Measurements from ENCODE around the gene CCDC88C.
A peak's percentile ranks its signal among the peaks of the same experiment; 100 is the strongest.
"Not testable (repeated sequence)": the region's sequence is repeated elsewhere in the genome, so short reads cannot be mapped to it uniquely, and the experiment has no call there.

Gene CCDC88C, protein sequence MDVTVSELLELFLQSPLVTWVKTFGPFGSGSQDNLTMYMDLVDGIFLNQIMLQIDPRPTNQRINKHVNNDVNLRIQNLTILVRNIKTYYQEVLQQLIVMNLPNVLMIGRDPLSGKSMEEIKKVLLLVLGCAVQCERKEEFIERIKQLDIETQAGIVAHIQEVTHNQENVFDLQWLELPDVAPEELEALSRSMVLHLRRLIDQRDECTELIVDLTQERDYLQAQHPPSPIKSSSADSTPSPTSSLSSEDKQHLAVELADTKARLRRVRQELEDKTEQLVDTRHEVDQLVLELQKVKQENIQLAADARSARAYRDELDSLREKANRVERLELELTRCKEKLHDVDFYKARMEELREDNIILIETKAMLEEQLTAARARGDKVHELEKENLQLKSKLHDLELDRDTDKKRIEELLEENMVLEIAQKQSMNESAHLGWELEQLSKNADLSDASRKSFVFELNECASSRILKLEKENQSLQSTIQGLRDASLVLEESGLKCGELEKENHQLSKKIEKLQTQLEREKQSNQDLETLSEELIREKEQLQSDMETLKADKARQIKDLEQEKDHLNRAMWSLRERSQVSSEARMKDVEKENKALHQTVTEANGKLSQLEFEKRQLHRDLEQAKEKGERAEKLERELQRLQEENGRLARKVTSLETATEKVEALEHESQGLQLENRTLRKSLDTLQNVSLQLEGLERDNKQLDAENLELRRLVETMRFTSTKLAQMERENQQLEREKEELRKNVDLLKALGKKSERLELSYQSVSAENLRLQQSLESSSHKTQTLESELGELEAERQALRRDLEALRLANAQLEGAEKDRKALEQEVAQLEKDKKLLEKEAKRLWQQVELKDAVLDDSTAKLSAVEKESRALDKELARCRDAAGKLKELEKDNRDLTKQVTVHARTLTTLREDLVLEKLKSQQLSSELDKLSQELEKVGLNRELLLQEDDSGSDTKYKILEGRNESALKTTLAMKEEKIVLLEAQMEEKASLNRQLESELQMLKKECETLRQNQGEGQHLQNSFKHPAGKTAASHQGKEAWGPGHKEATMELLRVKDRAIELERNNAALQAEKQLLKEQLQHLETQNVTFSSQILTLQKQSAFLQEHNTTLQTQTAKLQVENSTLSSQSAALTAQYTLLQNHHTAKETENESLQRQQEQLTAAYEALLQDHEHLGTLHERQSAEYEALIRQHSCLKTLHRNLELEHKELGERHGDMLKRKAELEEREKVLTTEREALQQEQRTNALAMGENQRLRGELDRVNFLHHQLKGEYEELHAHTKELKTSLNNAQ (N-terminal part only)

DNA sequence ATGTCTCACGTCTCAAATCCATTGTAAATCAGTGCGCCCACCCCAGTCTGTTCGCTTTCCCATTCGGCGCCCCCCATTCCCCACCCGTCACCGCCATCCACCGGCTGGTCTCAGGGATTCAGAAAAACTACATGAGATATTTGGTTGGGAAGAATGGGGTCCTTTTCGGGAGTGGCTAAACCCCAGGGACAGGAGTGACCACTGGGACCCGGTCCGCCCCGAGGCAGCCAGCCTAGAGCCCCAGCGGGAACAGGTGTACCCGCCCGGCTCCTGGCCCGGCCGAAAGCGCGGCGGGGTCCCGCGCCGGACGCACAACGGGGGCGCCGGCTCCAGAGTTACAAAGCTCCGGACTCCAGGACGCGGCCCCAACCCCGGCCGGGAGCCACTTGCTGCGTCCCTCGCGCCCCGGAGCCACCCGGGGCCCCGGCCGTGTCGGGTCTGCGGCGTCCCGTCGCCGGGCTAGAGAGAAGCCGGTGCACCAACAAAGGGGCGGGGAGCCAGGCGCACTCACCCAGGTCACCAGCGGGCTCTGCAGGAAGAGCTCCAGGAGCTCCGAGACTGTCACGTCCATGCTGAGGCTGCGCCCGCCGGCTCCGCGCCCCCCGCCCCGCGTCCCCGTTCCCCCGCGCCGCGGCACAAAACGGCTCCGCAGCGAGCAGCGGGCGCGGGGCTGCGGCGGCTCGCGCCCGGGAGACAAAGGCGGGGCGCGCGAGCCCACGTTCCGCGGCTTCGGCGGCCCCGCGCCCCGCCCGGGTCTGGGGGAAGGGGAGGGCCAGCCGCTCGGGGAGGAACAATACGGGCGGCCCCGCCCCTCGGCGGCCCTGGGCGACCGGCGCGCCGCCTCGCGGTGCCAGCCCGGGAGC lies at the start of gene CCDC88C:
Gene CCDC88C (minus strand): TSS at position 701 of the 863 bp plus-strand sequence. CDS start 130 bp downstream, at position 571.
- peak; percentile 78 to 85 for DNase-seq

DNA sequence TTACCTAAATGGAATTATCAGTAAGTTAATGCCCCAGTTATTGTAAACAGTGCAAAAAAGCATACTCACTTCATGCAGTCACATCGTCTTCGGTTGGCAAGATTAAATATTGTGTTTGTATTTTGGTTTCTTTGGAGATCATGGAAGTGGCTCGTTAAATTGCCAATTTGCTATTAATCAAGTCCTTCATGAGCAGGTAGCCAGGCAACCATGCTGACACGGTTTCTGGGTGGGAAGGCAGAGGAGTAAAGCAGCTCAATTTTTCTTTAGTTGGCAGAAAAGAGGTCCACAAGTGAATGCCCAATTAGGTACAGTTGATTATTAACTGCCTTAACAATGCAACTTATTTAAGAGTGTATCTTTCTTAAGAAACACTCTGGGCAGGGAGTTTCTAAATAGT lies 48.6 kb upstream of the CCDC88C start:
- DNase-seq, result peak; percentile 32 to 54

DNA sequence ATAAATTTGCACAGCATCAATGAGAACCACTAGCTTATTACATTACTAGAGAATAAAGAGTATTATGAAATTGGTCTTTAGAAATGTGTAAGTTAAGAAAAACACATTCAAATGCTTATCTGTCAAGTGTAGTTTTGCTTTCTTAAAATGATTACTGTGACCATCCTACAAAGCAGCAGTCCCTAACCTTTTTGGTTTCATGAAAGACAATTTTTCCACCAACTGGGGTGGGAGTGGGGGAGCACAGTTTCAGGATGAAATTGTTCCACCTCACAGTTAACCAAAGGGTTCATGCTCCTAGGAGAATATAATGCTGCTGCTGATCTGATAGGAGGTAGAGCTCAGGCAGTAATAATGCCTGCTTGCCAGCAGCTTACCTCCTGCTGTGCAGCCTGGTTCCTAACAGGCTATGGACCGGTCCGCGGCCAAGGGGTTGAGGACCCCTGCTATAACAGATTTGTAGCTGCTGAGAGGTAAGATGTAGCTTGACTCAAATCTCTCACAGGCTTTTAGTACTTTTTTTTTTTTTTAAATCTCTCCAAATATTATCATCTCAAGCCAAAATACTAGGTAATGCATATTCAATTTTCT lies 47.1 kb upstream of the CCDC88C start:
- DNase-seq, result peak in 1 of 2 experiments; percentile 8

DNA sequence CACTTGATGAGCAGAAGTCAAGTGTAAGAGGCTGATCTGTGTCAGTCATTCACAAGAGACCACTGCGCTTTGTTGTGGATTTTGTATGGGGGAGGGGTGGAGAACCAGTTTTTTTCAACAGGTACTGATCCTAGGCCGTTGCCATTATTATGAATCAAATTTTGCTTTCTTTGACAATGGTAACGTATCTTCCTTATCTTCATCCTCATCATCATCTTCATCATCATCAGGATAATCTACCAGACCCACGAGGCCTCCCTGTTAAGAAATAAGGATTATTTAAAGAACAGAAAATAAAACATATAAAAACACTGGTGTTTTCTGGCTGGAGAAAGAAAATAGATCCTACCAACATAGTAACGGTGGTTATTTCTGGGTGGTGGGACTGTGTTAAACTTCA lies 41.0 kb upstream of the CCDC88C start:
- no peak for DNase-seq

DNA sequence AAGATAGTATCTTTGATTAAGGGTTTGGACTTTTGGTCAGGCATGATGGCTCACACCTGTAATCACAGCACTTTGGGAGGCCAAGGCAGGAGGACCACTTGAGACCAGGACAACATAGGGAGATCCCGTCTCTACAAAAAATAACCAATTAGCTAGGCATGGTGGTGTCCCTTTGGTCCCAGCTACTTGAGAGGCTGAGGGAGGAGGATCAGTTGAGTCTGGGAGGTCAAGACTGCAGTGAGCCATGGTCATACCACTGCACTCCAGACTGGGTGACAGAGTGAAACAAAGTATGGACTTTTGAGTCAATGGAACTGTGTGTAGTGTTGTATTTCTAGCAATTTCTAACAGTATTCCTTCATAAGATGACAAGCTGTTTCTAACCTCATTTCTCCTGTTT lies 38.7 kb upstream of the CCDC88C start:
- DNase-seq, result no peak

DNA sequence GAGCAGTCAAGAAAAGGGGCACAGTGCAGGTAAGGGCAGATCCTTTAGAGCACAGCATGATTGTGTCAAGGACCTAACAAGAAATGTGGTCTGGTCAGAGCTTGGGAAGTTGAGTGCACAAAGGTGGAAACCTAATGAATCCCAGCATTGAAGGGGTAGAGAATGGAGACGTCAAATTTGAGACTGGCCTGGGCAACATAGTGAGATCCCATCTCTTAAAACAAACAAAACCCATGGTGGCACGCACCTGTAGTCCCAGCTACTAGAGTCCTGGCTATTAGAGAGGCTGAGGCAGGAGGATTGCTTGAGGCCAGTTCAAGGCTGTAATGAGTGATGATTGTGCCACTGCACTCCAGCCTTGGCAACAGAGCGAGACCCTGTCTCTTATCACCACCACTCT lies 37.0 kb upstream of the CCDC88C start:
- DNase-seq, result no peak

DNA sequence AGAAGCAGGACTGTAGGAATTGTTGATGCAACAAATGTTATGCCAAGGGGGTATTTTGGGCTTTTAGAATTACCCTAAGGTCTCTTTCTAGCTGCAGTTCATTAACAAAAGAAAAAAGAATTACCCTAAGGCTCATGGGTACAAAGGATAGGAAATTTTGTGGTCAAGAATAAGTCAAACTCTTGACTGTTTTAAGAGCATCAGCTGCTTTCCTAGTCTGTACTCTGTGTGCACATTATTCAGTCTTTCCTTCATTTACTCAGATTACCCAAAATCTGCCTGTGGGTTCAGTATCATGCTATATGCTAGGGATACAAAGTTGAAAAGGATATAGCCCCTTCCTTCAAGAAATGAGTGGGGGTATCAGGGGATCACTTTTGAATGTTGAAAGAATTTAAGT lies 36.5 kb upstream of the CCDC88C start:
- no peak for DNase-seq

DNA sequence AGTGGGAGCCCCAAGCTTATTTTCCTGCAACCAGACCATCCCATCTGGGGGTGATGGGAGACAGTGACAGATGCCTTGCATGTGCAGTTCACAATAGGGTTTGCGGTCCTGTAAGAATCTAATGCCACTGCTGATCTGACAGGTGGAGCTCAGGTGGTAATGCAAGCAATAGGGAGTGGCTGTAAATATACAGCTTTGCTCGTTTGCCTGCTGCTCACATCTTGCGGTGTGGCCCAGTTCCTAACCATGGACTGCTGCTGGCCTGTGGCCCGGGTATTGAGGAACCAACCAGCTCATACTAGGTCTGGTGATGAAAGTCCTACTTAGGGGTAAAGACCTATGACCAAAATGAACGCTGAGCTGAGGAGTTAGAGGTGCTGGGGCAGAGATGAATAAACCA lies 36.1 kb upstream of the CCDC88C start:
- peak in 1 of 2 experiments; percentile 17 for DNase-seq

DNA sequence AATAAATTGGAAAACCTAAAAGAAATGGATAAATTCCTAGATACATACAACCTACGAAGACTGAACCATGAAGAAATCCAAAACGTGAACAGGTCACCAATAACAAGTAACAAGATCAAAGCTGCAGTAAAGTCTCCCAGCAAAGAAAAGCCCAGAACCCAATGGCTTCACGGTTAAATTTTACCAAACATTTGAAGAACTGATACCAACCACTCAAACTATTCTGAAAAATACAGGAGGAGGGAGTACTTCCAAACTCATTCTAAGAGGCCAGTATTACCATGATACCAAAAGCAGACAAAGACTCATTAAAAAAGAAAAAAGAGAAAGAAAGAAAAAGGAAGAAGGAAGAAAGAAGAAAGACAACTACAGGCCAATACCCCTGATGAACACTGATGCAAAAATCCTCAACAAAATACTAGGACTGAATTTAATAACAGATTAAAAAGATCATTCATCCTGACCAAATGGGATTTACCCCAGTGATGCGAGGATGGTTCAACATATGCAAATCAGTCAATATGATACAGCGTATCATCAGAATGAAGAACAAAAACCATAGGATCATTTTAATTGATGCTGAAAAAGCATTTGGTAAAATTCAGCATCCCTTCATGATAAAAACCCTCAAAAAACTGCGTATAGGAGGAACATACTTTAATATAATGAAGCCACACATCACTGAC lies 26.9 kb upstream of the CCDC88C start:
- no peak for DNase-seq

DNA sequence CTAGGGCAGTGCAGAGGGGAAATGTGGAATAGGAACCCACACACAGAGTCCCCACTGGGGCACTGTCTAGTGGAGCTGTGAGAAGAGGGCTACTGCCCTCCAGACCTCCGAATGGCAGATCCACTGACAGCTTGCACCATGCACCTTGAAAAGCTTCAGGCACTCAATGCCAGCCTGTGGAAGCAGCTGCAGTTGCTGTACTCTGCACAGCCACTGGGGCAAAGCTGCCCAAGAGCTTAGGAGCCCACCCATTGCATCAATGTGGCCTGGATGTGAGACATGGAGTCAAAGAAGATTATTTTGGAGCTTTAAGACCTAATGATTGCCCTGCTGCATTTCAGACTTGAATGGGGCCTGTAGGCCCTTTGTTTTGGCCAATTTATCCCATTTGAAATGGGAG lies 21.7 kb upstream of the CCDC88C start:
- no peak for DNase-seq

DNA sequence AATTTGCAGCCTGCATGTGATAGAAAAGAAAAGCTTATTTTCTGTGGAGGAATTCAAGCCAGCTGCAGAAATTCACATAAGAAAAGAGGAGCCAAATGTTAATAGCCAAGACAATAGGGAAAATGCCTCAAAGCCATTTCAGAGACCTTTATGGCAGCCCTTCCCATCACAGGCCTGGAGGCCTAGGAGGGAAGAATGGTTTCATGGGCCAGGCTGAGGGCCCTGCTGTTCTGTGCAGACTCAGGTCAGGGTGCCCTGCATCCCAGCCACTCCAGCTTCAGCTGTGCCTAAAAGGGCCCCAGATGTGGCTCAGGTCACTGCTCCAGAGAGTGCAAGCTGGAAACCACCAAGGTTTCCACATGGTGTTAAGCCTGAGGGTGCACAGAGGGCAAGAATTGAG lies 21.2 kb upstream of the CCDC88C start:
- no peak for DNase-seq

DNA sequence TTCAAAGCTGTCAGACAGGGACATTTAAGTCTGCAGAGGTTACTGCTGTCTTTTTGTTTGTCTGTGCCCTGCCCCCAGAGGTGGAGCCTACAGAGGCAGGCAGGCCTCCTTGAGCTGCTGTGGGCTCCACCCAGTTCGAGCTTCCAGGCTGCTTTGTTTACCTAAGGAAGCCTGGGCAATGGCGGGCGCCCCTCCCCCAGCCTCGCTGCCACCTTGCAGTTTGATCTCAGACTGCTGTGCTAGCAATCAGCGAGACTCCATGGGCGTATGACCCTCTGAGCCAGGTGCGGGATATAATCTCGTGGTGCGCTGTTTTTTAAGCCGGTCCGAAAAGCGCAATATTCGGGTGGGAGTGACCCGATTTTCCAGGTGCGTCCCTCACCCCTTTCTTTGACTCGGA lies 18.6 kb upstream of the CCDC88C start:
- not testable (repeated sequence) for DNase-seq

DNA sequence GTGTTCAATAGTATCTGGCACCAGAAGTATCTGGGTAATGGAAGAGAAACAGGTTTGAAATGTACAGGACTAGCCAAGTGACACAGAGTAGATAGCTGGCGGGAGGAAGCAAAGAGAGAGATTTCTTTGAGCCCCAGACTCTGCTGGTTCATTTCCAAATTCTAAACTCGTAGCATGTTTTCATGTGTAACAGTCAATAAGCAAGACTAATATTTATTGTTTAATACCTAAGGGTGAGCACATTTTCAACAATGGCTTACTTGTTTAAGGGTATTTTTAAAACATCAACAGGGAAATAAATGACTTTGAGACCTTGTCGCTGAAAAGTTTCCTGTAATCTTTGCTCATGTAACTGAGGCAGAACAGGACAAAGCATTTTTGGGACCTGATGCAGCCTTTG lies 11.8 kb upstream of the CCDC88C start:
- no peak for DNase-seq

DNA sequence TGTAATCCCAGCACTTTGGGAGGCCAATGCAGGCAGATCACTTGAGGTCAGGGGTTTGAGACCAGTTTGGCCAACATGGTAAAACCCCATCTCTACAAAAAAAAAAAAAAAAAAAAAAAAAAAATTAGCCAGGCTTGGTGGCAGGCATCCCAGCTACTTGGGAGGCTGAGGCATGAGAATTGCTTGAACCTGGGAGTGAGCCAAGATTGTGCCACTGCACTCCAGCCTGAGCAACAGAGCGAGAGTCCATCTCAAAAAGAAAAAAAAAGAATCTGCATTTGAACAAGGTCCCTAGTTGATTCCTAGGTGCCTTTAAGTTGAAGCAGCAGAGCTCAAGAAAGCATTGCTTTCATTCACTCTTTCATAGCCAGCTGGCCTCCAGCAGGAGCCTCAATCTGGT lies 11.3 kb upstream of the CCDC88C start:
- not testable (repeated sequence) for DNase-seq

DNA sequence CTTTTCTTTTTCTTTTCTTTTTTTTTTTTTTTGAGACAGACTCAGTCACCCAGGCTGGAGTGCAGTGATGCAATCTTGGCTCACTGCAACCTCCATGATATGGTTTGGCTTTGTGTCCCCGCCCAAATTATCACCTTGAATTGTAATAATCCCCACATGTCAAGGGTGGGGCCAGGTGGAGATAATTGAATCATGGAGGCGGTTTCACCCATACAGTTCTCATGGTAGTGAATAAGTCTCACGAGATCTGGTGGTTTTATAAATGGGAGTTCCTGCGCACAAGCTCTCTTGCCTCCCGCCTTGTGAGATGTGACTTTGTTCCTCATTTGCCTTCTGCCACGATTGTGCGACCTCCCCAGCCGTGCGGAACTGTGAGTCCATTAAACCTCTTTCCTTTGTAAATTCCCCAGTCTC lies 7.9 kb upstream of the CCDC88C start:
- not testable (repeated sequence) for DNase-seq

DNA sequence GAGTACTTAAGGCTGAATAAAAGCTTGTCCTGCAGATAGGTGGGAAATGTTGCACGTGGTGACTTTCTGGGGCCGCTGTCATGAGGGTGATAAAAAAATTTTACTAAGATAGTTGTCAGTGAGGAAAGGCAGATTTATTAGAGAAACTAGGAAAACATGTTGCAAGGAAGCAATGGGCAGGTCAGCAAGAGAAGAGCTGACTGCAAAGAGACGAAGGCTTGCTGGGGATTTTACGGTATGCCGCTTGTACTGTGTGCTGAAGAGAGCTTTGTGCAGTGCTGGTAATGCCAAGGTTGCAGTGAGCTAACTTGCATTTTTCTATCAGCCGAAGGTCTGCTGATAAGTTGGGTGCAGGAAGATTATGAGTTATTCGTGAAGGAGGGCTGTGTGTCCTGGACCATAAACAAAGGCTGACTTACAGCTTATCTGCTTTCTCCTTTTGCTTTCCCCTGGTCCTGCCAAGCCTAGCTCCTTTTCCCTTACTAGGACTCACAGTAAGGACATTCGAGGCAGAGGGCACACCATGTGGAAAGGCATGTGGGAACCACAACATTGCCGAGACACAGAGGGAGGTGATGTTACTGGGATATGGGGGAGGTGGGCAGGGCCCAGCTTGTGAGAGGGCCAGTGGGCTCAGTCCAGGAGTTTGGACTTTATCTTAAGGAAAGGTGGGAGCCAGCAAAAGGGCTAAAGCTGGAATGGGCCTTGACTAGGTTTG lies 7.4 kb upstream of the CCDC88C start:
- no peak for DNase-seq

DNA sequence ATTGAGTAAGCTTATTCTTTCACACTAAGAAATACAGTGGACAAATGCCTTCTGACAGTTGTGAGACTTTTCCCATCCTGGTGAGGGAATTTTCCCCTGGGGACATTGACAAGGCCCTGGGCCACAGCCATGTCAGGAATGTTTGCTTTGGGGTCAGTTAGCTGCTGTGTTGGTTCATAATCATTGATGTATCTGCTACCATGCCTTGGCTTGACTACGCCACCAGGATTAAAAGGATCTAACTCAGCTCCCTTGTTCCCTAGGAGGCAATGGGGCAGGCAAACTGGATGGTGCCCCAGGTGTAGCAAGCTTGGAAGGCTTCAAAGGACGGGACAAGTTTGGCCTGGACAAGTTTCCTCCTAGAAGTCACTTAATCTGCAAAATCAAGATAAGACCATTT lies 3.1 kb upstream of the CCDC88C start:
- no peak for DNase-seq

DNA sequence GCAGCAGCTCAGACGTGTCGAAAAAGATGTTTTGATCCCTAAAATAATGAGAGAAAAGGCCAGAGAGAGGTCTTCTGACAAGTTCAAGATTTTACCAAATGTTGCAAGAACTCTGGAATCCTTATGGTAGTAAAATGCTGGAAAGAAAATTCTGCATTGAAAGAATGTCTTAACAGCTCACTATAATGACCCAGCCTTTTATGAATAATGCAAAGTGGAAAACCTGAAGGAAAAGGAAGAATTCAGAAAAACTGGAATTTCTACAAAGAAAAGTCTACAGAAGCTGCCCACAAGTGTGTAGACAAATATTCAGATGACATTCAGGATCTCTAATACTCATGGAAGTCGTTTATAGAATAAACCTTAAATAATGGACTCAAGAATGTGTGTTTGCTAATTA lies 1.8 kb upstream of the CCDC88C start:
- DNase-seq, result no peak

DNA sequence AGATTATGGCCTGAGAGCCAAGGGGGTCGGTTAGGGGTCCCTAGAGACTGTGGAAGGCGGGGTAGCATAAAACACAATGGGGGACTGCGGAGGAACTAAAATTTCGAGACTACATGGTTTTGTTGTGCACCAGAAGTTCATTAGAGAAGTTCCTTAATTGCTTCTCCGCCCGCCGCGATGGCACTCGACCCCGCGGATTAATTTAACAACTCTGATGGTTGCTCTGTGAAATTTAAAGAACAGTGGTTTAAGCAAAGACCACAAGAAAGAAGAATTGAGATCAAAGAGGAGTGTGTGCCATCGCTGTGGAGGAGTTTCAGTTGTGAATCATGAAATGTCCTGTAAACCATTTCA lies 1.4 kb upstream of the CCDC88C start:
- DNase-seq, result no peak

DNA sequence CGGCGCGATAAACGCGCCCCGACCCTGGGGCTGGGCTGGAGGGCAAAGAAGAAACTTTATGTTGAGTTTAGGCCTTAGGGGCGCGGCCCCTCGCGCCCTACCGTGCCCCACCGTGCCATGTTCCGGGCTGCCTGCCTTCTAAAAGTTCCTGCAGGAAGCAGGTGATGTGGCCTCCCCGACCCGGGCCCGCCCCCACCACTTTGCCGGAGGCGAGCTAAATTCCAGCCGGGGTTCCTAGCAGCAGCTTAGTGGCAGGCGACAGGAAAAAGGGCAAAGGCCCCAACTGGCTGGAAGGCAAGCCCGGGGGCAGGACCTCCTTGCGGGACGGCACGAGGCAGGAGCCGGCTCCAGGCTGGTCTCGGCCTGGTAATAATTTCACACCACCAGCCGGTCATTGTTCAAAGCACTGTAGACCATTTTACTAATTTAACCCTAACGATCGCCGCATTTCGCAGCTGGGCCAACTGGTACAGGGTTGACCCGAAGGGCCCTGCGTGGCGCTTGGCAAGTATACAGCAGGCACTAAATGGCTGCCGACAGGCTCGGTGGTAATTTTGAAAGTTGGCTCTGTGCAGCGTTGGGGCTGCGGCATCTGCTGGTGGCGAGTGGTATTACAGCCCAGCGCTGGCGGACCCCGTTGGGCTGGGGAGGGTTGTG lies 895 bp upstream of the CCDC88C start:
- DNase-seq, result peak; percentile 65 to 79

All from NCI-H2081 (cell line).